B cell (primary cell): Measurements from ENCODE around the gene ERLEC1.

Experiments
- CTCF ChIP-seq: fragments of 200-600 bp; IDR thresholded peaks from one replicate; pipeline ENCODE4 v1.8.0; 2022; ENCODE audit warnings: antibody characterized with exemption, mild to moderate bottlenecking
- EZH2 ChIP-seq: IDR thresholded peaks from 2 replicates; pipeline ENCODE4 v1.6.1; 2012; ENCODE audit warnings: borderline replicate concordance, low read depth, mild to moderate bottlenecking, moderate library complexity, low read length; ENCODE audit not compliant: insufficient read depth, poor library complexity, severe bottlenecking

DNA sequence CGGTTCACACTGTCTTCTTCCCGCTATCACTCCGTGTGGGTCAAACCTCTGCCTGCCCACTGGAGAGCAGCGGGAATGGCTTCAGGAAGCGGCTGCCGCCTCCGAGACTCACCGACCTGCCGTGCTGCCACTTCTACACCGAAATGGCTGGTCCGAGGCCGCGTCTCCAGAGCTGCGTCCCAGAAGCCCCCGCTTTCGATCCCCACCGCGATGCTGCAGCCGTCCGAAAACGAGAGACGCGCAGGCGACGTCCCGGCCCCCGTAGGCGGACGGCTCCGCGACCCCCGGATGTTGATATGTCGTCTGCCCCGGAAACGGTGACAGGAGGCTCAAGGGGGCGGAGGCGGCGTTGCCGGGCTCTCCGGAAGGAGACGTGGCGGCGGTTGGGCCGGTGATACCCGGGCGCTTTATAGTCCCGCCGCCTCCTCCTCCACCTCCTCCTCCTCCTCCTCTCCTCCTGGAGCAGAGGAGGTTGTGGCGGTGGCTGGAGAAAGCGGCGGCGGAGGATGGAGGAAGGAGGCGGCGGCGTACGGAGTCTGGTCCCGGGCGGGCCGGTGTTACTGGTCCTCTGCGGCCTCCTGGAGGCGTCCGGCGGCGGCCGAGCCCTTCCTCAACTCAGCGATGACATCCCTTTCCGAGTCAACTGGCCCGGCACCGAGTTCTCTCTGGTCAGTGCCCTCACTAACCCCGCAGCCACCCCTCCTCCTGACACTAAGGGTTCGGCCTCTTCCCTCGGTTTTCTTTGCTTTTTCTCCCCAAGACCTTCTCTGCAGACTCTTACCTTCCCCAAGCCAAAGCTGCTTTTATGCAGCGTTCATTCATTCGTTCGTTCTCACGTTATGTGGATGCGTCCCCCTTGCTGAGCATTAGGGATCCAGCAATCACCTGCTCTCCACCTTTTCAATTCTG is at the start of gene ERLEC1, which contains the start of gene ASB3:
- TF ChIP-seq CTCF = no peak
- TF ChIP-seq EZH2 = no peak
